Measurements from ENCODE around the gene KRTAP12-4.
"Not testable (repeated sequence)": the region's sequence is repeated elsewhere in the genome, so short reads cannot be mapped to it uniquely, and the experiment has no call there.

DNA sequence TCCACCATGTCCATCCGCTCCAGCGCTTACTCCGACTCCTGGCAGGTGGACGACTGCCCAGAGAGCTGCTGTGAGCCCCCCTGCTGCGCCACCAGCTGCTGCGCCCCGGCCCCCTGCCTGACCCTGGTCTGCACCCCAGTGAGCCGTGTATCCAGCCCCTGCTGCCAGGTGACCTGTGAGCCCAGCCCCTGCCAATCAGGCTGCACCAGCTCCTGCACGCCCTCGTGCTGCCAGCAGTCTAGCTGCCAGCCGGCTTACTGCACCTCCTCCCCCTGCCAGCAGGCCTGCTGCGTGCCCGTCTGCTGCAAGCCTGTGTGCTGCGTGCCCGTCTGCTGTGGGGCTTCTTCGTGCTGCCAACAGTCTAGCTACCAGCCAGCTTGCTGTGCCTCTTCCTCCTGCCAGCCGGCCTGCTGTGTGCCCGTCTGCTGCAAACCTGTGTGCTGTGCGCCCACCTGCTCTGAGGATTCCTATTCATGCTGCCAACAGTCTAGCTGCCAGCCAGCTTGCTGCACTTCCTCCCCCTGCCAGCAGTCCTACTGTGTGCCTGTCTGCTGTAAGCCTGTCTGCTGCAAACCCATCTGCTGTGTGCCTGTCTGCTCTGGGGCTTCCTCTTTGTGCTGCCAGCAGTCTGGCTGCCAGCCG is 27.2 kb downstream of the KRTAP12-4 start:
- not testable (repeated sequence) for TF ChIP-seq POLR2AphosphoS5 (IDR thresholded peaks at IDR 0.05)
- TF ChIP-seq, protein P1, sequence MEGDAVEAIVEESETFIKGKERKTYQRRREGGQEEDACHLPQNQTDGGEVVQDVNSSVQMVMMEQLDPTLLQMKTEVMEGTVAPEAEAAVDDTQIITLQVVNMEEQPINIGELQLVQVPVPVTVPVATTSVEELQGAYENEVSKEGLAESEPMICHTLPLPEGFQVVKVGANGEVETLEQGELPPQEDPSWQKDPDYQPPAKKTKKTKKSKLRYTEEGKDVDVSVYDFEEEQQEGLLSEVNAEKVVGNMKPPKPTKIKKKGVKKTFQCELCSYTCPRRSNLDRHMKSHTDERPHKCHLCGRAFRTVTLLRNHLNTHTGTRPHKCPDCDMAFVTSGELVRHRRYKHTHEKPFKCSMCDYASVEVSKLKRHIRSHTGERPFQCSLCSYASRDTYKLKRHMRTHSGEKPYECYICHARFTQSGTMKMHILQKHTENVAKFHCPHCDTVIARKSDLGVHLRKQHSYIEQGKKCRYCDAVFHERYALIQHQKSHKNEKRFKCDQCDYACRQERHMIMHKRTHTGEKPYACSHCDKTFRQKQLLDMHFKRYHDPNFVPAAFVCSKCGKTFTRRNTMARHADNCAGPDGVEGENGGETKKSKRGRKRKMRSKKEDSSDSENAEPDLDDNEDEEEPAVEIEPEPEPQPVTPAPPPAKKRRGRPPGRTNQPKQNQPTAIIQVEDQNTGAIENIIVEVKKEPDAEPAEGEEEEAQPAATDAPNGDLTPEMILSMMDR (IDR thresholded peaks at IDR 0.05), result not testable (repeated sequence)
